ENCODE data around the gene DHTKD1. TPM values are rescaled to one million over a fixed set of nuclear protein-coding genes. Genes with fewer than 3 reads are reported as not detected.

DHTKD1 gene
- total RNA-seq, 1 experiment from 2014 or later = 32.4 TPM

- CTCF ChIA-PET = no interaction called here
- POLR2A ChIA-PET (ENCODE audit: low non-redundant PET) = no interaction called here
- peaks cover 3% of the 10 kb centered on the region for H3K4me1 ChIP-seq (ENCODE audit: insufficient read depth, low read length, poor library complexity, severe bottlenecking)
- no peak for DNase-seq (ENCODE audit: low spot score)
- H3K27me3 ChIP-seq (replicated peaks; ENCODE audit: insufficient read depth, low read depth, low read length, poor library complexity) = no peaks in the 10 kb centered on the region
- TF ChIP-seq EZH2 (IDR thresholded peaks at IDR 0.05; ENCODE audit: borderline replicate concordance, low read depth, low read length, poor library complexity, severe bottlenecking) (no peak), CTCF (conservative IDR thresholded peaks at IDR 0.05; ENCODE audit: low read depth, low read length) (no peak)
- intact Hi-C loops (cut with micrococcal nuclease; ENCODE audit: unreplicated experiment) = no loop called here
- H3K36me3 ChIP-seq (ENCODE audit: insufficient read depth, low read length, poor library complexity, severe bottlenecking) = no peaks in the 10 kb centered on the region
- no TSS peak for BruUV-seq (replicated peaks)
- H3K27ac ChIP-seq (ENCODE audit: low read depth, low read length, poor library complexity, severe bottlenecking) = no peak overlapping the region
- no peaks in the 10 kb centered on the region for H3K9me3 ChIP-seq (ENCODE audit: low read depth, low read length, poor library complexity, severe bottlenecking)
- no peak overlapping the region for H3K4me3 ChIP-seq (ENCODE audit: low read depth, low read length, poor library complexity, severe bottlenecking)
These were observed 13.0 kb upstream of the DHTKD1 start for GRCh38 chr10:12055732-12056131.

GRCh38 chr10:12056748-12057147 lies 12.0 kb upstream of the DHTKD1 start:
- TF ChIP-seq EZH2 (IDR thresholded peaks at IDR 0.05; ENCODE audit: borderline replicate concordance, low read depth, low read length, poor library complexity, severe bottlenecking) (no peak), CTCF (conservative IDR thresholded peaks at IDR 0.05; ENCODE audit: low read depth, low read length) (no peak)
- Histone ChIP-seq H3K36me3 (ENCODE audit: insufficient read depth, low read length, poor library complexity, severe bottlenecking) (no peaks in the 10 kb centered on the region), H3K4me1 (ENCODE audit: insufficient read depth, low read length, poor library complexity, severe bottlenecking) (peaks cover 3% of the 10 kb centered on the region), H3K27ac (ENCODE audit: low read depth, low read length, poor library complexity, severe bottlenecking) (no peak overlapping the region), H3K9me3 (ENCODE audit: low read depth, low read length, poor library complexity, severe bottlenecking) (no peaks in the 10 kb centered on the region), H3K4me3 (ENCODE audit: low read depth, low read length, poor library complexity, severe bottlenecking) (no peak overlapping the region), H3K27me3 (replicated peaks; ENCODE audit: insufficient read depth, low read depth, low read length, poor library complexity) (no peaks in the 10 kb centered on the region)
- no peak for DNase-seq (ENCODE audit: low spot score)
- POLR2A ChIA-PET (ENCODE audit: low non-redundant PET) = no interaction called here
- intact Hi-C loops (cut with micrococcal nuclease; ENCODE audit: unreplicated experiment) = no loop called here
- no TSS peak for BruUV-seq (replicated peaks)
- CTCF ChIA-PET = interaction anchor here (0.6 kb wide), 1 partner anchor 12 kb away, joined by 3 read pairs; no protein-coding TSS in a partner anchor

- intact Hi-C loops (cut with micrococcal nuclease; ENCODE audit: unreplicated experiment) = no loop called here
- no peak for TF ChIP-seq CTCF (conservative IDR thresholded peaks at IDR 0.05; ENCODE audit: low read depth, low read length)
- no peak for TF ChIP-seq EZH2 (IDR thresholded peaks at IDR 0.05; ENCODE audit: borderline replicate concordance, low read depth, low read length, poor library complexity, severe bottlenecking)
- POLR2A ChIA-PET (ENCODE audit: low non-redundant PET) = no interaction called here
- no peak overlapping the region for H3K4me3 ChIP-seq (ENCODE audit: low read depth, low read length, poor library complexity, severe bottlenecking)
- no peak for DNase-seq (ENCODE audit: low spot score)
- no peak overlapping the region for H3K27ac ChIP-seq (ENCODE audit: low read depth, low read length, poor library complexity, severe bottlenecking)
- no peaks in the 10 kb centered on the region for H3K27me3 ChIP-seq (replicated peaks; ENCODE audit: insufficient read depth, low read depth, low read length, poor library complexity)
- no peaks in the 10 kb centered on the region for H3K9me3 ChIP-seq (ENCODE audit: low read depth, low read length, poor library complexity, severe bottlenecking)
- CTCF ChIA-PET = no interaction called here
- no peaks in the 10 kb centered on the region for H3K36me3 ChIP-seq (ENCODE audit: insufficient read depth, low read length, poor library complexity, severe bottlenecking)
- BruUV-seq (replicated peaks) = no TSS peak
- peaks cover 6% of the 10 kb centered on the region for H3K4me1 ChIP-seq (ENCODE audit: insufficient read depth, low read length, poor library complexity, severe bottlenecking)
These were observed 7.6 kb upstream of the DHTKD1 start for GRCh38 chr10:12061124-12061523.
